Caki2 (cell line): ENCODE results near the gene CACNA1C. TPM values are rescaled to one million over a fixed set of nuclear protein-coding genes. Genes with fewer than 3 reads are reported as not detected.

Source experiments
- DNase-seq: peaks from one replicate; pipeline ENCODE4 v3.0.0-alpha.2; 2015; ENCODE audit warnings: low read depth
- in situ Hi-C: cut with HindIII; loops from 2 replicates; pipeline ENCODE4 v1.10.0; 2016; ENCODE audit warnings: low sequenced_read_pairs, low pct_unique_long_range_greater_than_20kb, mixed read lengths
- total RNA-seq: library from RNA; depleted of rRNA; stranded (reverse); fragments of >200 nt; shearing (Covaris generic); gene quantifications from 2 replicates; pipeline ENCODE4 v1.2.3, GENCODE V29; 2014; ENCODE audit warnings: low replicate concordance

The CACNA1C gene
- total RNA-seq, 1 experiment from 2014 or later = 1.2 TPM

GRCh38 chr12:2610358-2610757 is 557.6 kb downstream of the CACNA1C start:
- in situ Hi-C loops = no loop called here

GRCh38 chr12:2613326-2614073 is 560.7 kb downstream of the CACNA1C start:
- in situ Hi-C loops = no loop called here

More at GRCh38 chr12:2610358-2610757, 557.6 kb downstream of the CACNA1C start:
- DNase-seq = no peak

GRCh38 chr12:2614341-2614740 is 561.6 kb downstream of the CACNA1C start:
- in situ Hi-C loops = no loop called here
- no peak for DNase-seq

More at GRCh38 chr12:2613326-2614073, 560.7 kb downstream of the CACNA1C start:
- peak; percentile 85 for DNase-seq

DNA sequence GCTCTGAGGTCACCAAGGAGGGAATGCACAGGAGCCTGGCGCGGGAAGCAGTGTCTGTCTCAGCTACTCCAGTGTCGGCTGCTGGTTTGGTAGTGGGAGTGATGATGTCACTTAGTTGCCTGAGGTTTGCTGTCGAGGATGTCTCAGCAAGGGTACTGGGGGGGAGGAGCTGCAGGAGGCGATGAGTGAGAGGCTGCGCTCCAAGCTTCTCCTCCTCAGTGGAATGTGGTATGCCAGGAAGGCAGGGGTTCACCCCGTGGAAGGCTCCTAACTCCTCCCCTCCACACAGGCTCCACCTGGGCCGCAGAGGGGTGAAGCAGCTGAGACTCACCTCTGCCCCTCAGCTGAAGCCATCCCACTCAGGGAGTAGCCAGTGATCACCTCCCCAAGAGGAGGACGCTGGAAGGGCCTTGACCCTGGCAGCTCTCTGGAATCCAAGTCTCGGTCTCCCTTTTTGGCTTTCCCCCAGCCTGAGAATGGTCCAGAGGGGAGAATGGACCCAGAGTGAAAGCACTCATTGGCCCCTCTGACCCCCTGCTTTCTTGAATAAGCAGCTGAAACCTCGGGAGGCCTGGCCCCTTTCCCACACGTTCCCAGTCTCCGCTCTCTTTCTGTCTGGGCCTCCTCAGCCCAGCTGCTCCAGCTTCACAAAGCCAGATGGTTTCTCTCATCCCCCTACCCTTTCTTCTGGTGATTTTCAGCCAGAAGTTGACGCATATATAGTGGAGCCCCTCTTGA is 563.0 kb downstream of the CACNA1C start:
- no peak for DNase-seq
- in situ Hi-C loops = no loop called here

- DNase-seq = no peak
- in situ Hi-C loops = no loop called here
These were observed 564.0 kb downstream of the CACNA1C start for GRCh38 chr12:2616763-2617162.

GRCh38 chr12:2617365-2617764 is 564.6 kb downstream of the CACNA1C start:
- no peak for DNase-seq
- in situ Hi-C loops = no loop called here

DNA sequence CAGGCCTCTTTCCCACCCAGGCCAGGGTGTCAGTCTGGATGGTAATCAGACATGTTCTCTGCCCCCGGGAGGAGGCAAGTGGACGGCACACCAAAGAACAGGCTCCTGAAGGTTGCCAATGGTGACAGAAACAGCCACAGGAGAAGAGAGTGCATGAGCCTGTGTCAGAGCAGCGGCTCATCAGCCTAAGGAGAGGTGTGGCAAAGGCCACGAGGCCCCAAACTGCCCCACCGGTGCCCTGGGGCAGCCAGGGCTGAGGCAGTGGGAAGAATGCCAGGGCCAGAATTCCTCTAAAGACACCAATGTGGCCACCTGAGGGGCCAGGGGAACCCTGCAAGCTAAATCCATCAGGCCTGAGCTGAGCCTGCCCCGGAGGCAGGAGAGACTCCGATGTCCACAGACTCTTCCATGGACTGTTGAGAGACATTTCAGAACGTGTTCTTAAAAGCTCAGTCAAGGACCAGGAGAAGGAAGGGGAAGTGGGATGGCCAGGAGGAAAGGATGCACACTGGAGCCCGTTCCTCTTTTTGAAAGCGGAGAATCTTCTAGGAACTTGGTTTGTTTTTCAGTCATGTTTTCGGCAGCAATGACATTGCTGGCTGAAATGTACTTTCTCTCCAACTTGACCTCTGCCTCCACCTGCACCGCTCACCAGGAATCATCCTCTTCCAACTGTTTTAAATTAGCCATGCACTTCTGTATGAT is 565.7 kb downstream of the CACNA1C start:
- DNase-seq = no peak
- in situ Hi-C loops = no loop called here

DNA sequence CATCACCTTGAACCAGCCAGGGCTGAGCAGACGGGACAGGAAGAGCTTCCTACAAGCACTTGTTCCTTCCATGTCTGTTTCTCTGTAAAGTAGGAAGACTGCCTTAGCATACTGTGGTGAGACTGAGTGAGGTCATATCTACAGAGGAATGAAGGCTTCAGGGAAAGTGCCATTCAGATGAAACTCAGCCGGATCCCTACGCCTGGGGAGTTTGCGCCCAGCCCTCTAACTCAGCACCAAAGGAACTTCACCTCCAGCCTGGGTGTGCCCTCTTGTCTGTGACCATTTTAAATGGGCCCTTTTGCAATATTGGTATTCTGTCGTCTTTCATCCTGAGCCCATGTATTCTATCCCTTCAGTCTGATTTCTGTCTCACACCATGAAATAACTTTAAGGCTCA is 566.3 kb downstream of the CACNA1C start:
- no peak for DNase-seq
- in situ Hi-C loops = no loop called here

DNA sequence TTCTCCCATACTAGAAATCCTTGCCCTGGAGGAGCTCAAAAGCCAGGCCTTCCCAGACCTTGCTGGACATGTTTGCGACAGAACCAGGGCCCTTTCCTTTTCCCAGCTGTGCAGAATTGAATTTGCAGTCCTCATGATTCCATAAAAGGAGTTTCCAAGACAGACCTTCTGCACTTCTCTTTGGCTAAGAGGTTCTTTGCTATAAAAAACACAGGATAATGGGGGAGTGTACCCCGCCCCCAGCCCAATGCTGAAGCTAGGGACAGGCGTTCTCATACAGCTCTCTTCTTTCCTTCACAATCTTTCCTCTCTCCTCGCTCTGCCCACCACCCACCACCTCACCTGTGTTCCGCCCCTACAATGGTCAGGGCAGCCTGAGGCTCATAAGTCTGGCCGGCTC is 569.7 kb downstream of the CACNA1C start:
- no peak for DNase-seq
- in situ Hi-C loops = no loop called here

DNA sequence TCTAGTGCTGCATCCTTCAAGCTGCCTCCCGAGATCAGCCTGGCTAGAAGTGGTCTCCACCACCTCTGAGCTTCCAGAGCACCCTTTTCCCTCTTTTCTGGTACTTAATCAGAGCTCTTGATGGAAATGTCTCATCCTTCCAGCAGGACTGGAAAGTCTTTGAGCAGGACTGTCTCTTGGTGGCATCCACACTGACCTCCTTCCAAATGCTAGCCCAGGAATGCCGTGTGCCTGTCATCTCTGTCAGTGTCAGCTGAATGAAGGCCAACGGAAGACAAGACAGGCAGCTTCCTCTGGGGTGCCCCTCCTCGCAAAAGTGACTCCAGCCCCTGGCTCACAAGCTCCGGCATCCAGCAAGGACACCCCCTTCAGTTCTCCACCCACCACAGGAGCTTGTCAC is 570.7 kb downstream of the CACNA1C start:
- in situ Hi-C loops = no loop called here
- no peak for DNase-seq

- in situ Hi-C loops = no loop called here
- peak; percentile 8 for DNase-seq
These were observed 571.9 kb downstream of the CACNA1C start for GRCh38 chr12:2624543-2625288.

DNA sequence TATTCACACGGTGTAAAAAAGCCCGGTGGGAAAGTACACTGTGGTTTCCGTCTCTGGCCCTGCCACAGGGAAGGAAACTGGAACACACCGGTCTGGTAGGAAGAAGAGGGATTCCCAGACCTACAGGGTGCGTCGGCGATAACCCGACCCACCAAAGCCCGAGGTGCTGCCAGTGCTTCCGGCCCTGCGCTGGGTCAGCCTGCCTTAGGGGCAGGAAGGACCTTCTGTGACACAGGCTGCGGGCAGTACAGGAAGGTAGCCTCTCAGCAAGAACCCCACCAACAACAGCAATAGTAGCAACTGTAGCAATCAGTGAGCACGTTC is 572.5 kb downstream of the CACNA1C start:
- DNase-seq = no peak
- in situ Hi-C loops = no loop called here

- no peak for DNase-seq
- in situ Hi-C loops = no loop called here
These were observed 574.5 kb downstream of the CACNA1C start for GRCh38 chr12:2627076-2627834.

DNA sequence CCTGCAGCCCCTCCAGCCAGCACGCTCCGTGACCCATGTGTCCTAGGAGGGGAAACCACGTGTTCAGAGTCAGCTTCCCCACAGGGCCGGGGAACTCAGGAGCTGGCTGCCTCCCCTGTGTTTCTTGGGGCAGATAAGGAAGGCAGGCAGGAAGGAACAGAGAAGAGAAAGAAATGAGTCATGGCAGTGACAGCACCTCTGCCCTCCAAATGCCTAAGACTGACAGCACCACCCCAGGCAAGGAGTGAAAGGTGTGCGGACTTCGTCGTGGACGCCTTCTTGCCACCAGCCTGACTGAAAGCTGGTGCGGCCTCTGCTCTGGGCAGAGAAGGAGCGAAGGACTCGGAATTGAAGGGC is 575.0 kb downstream of the CACNA1C start:
- DNase-seq = no peak
- in situ Hi-C loops = no loop called here

DNA sequence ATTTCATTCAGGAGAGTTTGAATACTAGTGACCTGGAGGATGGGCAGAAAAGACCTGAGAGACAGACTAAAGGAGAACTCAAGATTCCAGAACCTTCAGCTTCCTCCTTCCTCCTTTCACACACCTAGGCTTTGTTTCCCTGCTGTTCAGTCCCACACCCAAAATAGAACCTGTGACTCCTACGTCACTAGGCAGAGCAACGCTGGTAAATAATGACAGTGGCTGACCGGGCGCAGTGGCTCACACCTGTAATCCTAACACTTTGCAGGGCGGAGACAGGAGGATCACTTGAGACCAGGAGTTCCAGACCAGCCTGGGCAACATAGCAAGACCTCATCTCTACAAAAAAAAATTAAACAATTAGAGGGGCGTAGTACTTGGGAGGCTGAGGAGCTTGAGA is 575.6 kb downstream of the CACNA1C start:
- DNase-seq = no peak
- in situ Hi-C loops = no loop called here

GRCh38 chr12:2629051-2629450 is 576.3 kb downstream of the CACNA1C start:
- DNase-seq = no peak
- in situ Hi-C loops = no loop called here

GRCh38 chr12:2631653-2632350 is 579.0 kb downstream of the CACNA1C start:
- DNase-seq = no peak

More at GRCh38 chr12:2631653-2632350, 579.0 kb downstream of the CACNA1C start:
- in situ Hi-C loops = no loop called here
